Ascending aorta (tissue), 2 donors: ENCODE results near the gene SORBS2. TPM values are rescaled to one million over a fixed set of nuclear protein-coding genes. Genes with fewer than 3 reads are reported as not detected.

ENCODE experiments used
- DNase-seq, 2 donors: peaks; one replicate each; pipeline ENCODE4 v3.0.0-alpha.2; 2019; ENCODE audit warnings: low spot score in 2 of 2
- H3K27ac ChIP-seq, 2 donors: fragments of 200-600 bp; sonication (generic); one replicate each; pipeline ENCODE4 v1.5.1; 2016 to 2017; ENCODE audit warnings: mild to moderate bottlenecking in 1 of 2
- H3K27me3 ChIP-seq: fragments of 200-600 bp; sonication (generic); one replicate; pipeline ENCODE4 v1.5.1; 2017
- H3K36me3 ChIP-seq, 2 donors: fragments of 200-600 bp; sonication (generic); one replicate each; pipeline ENCODE4 v1.5.1; 2016
- H3K4me1 ChIP-seq, 2 donors: fragments of 200-600 bp; sonication (generic); one replicate each; pipeline ENCODE4 v1.5.1; 2016 to 2017; ENCODE audit warnings: mild to moderate bottlenecking in 1 of 2
- H3K4me3 ChIP-seq, 2 donors: fragments of 200-600 bp; sonication (generic); one replicate each; pipeline ENCODE4 v1.5.1; 2016 to 2017; ENCODE audit warnings: mild to moderate bottlenecking in 1 of 2
- H3K9me3 ChIP-seq, 2 donors: fragments of 200-600 bp; sonication (generic); one replicate each; pipeline ENCODE4 v1.5.1; 2016
- CTCF ChIP-seq, 3 experiments: fragments of 200-600 bp in 2 of 3; fragments of 450-650 bp in 1 of 3; sonication (generic) in 2 of 3; IDR thresholded peaks; one replicate each; pipeline ENCODE4 v1.5.1; 2016 to 2019; ENCODE audit warnings: antibody characterized with exemption in 3 of 3, mild to moderate bottlenecking in 1 of 3, moderate library complexity in 1 of 3
- intact Hi-C: fragments of 100-400 bp; cut with DNase I; formaldehyde crosslinking; loops from one replicate; pipeline ENCODE4 v1.15.1; 2023
- total RNA-seq: library from RNA; depleted of rRNA; stranded (reverse); fragments of >200 nt; gene quantifications from one replicate; pipeline ENCODE4 v1.1.0, GENCODE V29; 2016

SORBS2 gene
- total RNA-seq, 1 donor from 2014 or later = 246 TPM

GRCh38 chr4:185786422-185786821 lies 25.6 kb downstream of the SORBS2 start:
- no peak for DNase-seq
- Histone ChIP-seq H3K36me3 (no peaks in the 10 kb centered on the region), H3K27ac (no peak overlapping the region), H3K4me1 (no peaks in the 10 kb centered on the region), H3K9me3 (no peaks in the 10 kb centered on the region), H3K27me3 (no peaks in the 10 kb centered on the region), H3K4me3 (no peak overlapping the region)
- no peak for TF ChIP-seq CTCF (IDR thresholded peaks at IDR 0.05)
- intact Hi-C loops = no loop called here

- no peak overlapping the region for H3K27ac ChIP-seq
- intact Hi-C loops = no loop called here
- H3K4me1 ChIP-seq = no peaks in the 10 kb centered on the region
- no peak for DNase-seq
- TF ChIP-seq CTCF (IDR thresholded peaks at IDR 0.05) = no peak
- no peaks in the 10 kb centered on the region for H3K36me3 ChIP-seq
- H3K27me3 ChIP-seq = no peaks in the 10 kb centered on the region
- no peak overlapping the region for H3K4me3 ChIP-seq
- no peaks in the 10 kb centered on the region for H3K9me3 ChIP-seq
These were observed 28.4 kb downstream of the SORBS2 start for GRCh38 chr4:185783574-185783973.

GRCh38 chr4:185782523-185782922 lies 29.5 kb downstream of the SORBS2 start:
- H3K27ac ChIP-seq = no peak overlapping the region
- H3K9me3 ChIP-seq = no peaks in the 10 kb centered on the region
- no peaks in the 10 kb centered on the region for H3K36me3 ChIP-seq
- no peak for DNase-seq
- intact Hi-C loops = no loop called here
- TF ChIP-seq CTCF (IDR thresholded peaks at IDR 0.05) = no peak
- H3K4me1 ChIP-seq = no peaks in the 10 kb centered on the region
- H3K4me3 ChIP-seq = no peak overlapping the region
- no peaks in the 10 kb centered on the region for H3K27me3 ChIP-seq

GRCh38 chr4:185781555-185782215 lies 30.3 kb downstream of the SORBS2 start:
- intact Hi-C loops = no loop called here
- no peak for TF ChIP-seq CTCF (IDR thresholded peaks at IDR 0.05)
- no peak for DNase-seq
- Histone ChIP-seq H3K4me1 (no peaks in the 10 kb centered on the region), H3K9me3 (no peaks in the 10 kb centered on the region), H3K27ac (no peak overlapping the region), H3K27me3 (no peaks in the 10 kb centered on the region), H3K4me3 (no peak overlapping the region), H3K36me3 (no peaks in the 10 kb centered on the region)

GRCh38 chr4:185780472-185780871 lies 31.5 kb downstream of the SORBS2 start:
- TF ChIP-seq CTCF (IDR thresholded peaks at IDR 0.05) = no peak
- Histone ChIP-seq H3K27ac (no peak overlapping the region), H3K9me3 (no peaks in the 10 kb centered on the region), H3K4me1 (peaks cover 0 to 8% of the 10 kb centered on the region in 2 donors), H3K4me3 (no peak overlapping the region), H3K36me3 (no peaks in the 10 kb centered on the region), H3K27me3 (no peaks in the 10 kb centered on the region)
- intact Hi-C loops = no loop called here
- no peak for DNase-seq

GRCh38 chr4:185779517-185779916 lies 32.5 kb downstream of the SORBS2 start:
- Histone ChIP-seq H3K4me3 (no peak overlapping the region), H3K9me3 (no peaks in the 10 kb centered on the region), H3K27ac (no peak overlapping the region), H3K36me3 (no peaks in the 10 kb centered on the region), H3K4me1 (peaks cover 0 to 8% of the 10 kb centered on the region in 2 donors), H3K27me3 (no peaks in the 10 kb centered on the region)
- DNase-seq = no peak
- intact Hi-C loops = loop anchor here (5.0 kb wide), 1 partner anchor 248 kb away; no protein-coding TSS in a partner anchor
- TF ChIP-seq CTCF (IDR thresholded peaks at IDR 0.05) = no peak
